Endothelial cell of hepatic sinusoid (primary cell): ENCODE results near the gene SIN3A.
"Not testable (repeated sequence)": the region's sequence is repeated elsewhere in the genome, so short reads cannot be mapped to it uniquely, and the experiment has no call there.

Experiments
- in situ Hi-C: cut with HindIII; loops from 2 replicates; pipeline ENCODE4 v1.10.0; 2017; ENCODE audit warnings: low sequenced_read_pairs

SIN3A gene

DNA sequence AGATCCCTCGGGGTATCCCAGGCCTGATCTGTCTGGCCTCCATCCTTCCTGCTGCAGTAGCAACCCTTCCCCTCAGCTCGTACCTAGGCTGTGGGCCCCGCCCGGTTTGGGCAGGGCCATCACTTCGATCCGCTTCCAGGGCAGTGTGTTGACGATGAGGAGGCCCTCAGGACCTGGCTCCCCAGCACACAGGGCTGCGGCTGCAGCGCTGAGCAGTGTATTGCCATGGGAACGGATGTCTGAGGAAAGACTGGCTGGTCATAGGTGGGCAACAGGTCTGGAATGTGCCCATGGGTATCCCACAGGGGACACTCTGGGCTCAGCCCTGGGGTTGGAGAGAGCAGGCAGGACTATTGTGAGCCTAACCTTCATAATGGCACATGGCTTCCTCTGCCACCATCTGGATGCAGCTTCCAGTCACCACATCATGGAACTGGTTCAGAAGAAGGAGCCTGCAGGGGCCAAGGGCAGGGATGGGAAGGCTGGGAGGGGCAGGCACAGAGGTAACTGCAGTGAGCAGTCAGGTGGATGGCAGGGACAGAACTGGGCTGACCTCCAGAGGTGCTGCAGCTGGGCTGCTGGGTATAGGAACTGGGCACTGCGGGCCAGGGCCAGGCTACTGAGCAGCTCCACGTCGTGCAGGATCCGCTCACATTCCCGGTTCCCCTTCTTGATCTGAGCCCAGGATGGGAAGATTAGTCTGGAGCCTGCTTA lies 91.8 kb downstream of the SIN3A start:
- in situ Hi-C loops, result no loop called here

DNA sequence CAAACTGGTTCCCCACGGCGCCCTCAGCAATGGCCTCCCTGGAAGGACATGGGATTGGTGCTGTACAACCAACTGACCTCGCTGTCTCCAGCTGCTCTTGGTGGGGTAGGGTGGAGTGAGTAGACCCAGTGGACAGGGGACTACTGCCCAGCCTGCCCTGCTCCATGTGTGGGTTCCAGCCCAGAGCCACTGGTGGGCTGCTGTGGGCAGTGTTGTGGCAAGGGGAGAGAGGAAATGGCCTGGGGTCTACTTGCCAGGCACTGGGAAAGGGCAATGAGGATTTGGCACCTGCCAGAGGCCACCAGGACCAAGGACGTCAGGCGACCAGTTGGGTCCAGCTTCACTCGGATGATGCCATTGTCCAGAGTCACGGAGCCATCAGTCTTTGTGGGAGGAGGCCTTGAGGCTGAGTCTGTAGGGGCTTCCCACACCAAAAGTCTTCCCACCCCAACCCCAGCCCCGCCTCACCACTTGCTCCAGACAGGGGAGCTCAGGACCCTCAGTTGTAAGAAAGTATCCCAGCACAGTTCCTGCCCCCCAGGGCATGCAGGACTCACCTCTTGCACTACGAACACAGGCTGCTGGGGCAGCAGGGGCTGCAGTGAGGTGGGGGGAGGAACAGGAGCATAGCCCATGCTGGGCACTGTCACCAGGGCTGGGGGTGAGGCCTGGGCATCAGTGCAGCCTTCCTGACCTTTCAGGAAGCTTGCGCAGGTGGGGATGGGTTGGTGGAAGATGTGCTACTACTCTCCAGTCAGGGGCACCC lies 92.5 kb downstream of the SIN3A start:
- in situ Hi-C loops, result no loop called here

DNA sequence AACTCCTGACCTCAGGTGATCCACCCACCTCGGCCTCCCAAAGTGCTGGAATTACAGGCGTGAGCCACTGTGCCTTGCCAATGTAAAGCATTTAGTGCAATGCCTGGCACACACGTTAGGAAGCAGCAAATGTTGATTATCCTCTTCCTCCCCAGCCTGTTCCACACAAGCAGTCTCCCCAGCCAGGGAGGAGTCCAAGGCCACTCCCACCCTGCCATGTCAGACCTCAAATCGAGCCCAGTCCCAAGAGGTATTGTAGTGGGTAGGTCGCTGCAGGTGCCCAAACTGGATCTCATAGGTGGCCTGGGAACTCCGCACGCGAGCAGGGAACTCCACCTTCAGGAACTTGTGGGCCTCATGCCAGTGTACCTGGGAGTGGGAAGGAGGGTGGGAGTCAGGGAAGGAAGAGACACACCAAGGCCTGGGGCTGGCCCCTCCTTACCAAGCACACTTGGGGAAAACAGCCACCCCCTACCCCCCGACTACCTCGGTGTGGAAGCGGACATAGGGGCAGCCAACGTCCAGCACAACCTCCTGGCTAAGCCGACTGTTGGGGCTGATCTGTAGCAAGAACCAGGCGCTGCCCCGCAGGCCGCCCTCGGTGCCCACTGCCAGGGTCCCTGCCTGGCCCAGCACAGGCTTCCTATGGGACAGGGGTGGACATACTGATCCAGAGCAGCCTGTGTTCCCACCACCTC lies 93.4 kb downstream of the SIN3A start:
- in situ Hi-C loops, result no loop called here

DNA sequence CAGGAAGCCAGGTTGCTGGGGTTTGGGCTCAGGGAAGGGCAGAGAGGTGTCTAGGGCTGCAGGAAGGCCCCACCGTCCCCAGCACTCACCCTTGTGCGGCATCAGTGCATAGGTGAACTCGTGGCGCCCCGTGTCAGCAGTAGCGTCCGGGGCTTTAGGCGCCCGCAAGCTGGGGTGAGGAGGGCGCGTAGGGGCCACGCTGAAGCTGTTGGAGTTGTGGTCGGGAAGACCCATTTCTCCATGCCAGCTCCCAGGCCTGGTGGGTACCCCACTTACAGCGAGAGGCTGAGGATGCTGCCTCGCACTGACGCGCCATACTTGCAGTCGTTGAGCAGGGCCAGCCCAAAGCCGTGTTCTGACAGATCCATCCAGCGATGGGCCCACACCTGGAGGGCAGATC lies 95.0 kb downstream of the SIN3A start:
- in situ Hi-C loops, result no loop called here

DNA sequence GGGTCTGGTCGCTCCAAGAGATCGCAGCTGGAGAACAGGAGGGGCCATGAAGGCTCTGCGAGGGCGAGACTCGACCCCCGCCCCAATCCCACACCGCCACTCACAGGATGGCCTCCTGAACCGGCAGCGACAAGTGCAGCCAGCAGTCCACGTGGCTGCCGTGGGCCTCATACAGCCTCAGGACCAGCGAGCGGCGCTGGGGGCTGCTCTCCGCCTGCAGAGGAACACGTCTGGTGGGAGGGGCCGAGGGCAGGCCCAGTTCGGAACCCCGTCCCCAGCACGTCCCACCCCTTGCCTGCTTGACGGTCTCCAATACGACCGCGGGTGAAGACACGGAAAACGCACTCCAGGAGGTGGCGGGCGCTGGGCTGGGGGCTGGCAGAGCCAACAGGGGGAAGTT lies 95.5 kb downstream of the SIN3A start:
- in situ Hi-C loops, result no loop called here

DNA sequence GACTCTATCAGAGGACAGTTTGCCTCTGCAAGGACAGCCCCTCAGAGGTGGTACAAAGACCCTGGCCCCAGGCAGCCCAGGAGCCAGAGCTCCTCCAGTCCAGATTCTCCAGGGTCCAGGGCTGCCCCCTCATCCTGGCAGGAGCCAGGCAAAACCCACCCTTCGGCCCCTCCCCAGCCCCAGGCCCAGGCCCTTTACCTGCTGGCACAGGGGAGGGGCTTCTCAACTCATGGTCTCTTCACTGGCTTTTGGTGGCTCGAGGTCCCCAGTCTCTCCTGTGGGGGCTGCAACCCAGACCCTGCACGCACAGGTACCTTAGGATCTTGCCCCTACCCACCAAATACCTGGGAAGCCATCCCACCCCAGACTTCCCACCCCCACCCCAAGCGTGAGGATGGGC lies 96.1 kb downstream of the SIN3A start:
- in situ Hi-C loops, result no loop called here

DNA sequence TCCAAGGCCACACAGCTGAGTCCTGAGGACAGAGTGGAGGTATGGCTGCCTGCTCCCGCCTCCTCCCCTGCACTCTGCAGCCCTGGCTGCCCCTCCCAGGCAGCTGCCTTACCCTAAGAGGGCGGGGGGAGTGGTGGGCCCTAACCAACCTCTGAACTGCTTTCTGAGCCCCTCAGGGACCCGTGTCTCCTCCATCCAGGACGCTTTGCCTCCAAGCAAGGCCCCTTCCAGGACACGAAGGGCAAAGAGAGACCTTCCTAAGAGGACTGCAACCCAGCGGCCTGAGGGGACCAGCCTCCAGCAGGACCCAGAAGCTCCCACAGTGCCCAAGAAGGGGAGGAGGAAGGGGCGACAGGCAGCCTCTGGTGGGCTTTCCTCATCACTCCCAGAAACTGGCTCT lies 97.0 kb downstream of the SIN3A start:
- in situ Hi-C loops, result no loop called here

DNA sequence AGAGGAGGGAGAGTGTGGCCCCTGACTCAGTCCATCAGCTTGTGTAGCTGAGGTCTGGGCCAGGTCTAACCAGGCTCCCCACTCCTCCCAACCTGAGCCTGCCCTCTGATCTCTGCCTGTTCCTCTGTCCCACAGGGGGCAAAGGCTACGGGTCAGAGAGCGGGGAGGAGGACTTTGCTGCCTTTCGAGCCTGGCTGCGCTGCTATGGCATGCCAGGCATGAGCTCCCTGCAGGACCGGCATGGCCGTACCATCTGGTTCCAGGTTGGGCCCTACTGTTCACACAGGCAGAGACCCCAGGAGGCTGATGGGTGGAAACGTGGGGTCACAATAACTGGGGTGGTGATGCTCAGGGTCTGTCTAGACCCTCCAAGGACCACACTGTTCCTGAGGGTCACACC lies 97.9 kb downstream of the SIN3A start:
- in situ Hi-C loops, result no loop called here

DNA sequence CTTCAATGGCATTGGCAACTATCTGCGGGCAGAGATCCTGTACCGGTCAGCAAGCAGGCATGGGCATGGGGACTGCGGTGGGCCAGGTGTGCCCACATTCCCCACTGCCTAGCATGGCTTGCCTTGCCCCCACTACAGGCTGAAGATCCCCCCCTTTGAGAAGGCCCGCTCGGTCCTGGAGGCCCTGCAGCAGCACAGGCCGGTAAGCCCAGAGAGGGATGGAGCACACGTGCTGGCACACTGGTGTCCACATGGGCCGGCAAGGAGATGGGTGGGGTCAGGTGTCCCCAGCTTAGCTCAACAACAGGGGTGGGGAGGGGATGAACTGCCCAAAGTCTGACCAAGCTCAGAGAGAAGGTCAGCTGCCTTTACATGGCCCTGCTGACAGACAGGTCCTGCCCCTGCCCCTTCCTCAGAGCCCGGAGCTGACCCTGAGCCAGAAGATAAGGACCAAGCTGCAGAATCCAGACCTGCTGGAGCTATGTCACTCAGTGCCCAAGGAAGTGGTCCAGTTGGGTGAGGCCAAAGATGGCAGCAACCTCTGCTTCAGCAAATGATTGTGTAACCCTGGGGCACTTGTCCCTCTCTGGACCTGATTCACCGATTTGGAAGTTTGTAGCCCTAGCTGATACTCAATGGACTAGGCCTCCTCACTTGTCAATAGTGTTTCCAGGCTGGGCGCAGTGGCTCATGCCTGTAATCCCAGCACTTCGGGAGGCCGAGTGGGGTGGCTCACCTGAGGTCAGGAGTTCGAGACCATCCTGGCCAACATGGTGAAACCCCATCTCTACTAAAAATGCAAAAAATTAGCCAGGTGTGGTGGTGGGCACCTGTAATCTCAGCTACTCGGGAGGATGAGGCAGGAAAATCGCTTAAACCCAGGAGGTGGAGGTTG lies 99.1 kb downstream of the SIN3A start:
- in situ Hi-C loops, result no loop called here

DNA sequence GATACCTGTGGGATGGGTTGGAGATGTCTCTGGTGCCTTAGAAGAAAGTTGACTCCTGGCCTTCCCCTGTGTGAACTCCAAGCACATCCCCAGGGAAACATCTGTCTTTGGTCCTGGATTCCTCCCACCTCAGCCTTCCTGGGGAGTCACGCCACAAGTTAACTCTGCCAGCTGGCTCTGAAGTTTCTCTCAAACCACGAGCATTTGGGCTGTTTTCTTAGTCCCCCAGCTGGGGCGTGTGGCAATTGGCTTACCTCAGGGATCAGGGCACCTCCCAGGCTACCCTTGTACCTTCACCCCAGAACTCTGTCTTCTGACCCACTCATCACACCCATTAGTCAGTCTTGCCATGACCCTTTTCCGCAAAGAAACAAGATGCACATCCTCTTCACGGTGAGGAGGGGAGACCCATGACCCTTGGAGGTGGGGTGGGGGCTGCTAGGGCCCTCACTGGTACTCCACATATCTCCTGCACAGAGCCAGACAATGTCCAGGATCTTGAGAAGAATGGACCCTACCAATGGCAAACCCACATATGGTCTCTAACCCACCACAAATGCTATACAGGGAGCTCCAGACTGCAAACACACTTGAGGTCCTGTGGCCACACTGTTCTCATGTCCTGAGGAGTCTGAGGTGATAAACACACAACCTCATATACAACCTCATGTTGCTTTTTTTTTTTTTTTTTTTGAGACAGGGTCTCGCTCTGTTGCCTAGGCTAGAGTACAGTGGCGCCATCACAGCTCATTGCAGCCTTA lies 100.7 kb downstream of the SIN3A start:
- in situ Hi-C loops, result no loop called here

DNA sequence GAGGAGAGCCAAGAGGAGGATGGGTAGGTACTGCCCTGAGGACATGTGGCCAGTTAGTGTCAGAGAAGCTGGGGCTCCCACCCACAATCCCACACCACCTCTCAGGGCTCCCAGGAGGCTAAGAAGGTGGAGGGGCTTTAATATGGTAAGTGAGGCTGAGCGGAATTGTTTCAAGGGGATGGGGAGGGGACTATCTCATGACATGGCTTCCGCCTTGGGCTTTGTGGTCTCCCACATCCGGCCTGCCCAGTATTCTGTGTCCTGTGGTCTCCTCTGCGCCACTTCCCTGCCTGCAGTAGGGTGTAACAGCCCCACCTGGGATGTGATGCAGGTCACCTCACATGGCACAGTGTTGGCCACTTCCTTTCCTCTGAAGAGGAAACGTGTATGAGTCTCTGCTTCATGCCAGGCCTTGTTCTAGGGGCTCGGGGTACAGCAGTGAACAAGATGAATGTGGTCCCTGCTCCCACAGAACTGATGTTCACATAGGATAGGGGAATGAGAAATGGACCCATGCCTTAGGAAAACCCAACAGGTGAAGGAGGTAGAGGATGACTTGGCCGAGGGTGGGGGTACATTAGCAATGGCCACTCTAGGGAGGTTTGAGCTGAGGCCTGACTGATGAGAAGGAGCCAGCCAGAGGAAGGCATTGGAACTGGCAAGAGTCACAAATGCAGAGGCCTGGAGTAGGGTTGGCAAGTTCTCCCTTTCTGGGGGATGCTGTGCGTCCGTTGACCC lies 101.5 kb downstream of the SIN3A start:
- in situ Hi-C loops, result no loop called here

DNA sequence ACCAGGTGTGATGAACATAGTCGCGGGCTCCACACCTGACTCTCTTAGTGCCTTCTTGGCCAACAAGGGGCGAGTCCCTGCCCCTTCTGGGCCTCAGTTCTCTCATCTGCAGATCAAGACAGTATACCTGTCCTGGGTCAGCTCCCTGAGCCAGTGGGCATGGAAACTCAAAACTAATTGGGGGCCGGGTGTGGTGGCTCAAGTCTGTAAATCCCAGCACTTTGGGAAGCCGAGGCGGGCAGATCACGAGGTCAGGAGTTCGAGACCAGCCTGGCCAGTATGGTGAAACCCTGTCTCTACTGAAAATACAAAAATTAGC lies 102.2 kb downstream of the SIN3A start:
- in situ Hi-C loops, result not testable (repeated sequence)

DNA sequence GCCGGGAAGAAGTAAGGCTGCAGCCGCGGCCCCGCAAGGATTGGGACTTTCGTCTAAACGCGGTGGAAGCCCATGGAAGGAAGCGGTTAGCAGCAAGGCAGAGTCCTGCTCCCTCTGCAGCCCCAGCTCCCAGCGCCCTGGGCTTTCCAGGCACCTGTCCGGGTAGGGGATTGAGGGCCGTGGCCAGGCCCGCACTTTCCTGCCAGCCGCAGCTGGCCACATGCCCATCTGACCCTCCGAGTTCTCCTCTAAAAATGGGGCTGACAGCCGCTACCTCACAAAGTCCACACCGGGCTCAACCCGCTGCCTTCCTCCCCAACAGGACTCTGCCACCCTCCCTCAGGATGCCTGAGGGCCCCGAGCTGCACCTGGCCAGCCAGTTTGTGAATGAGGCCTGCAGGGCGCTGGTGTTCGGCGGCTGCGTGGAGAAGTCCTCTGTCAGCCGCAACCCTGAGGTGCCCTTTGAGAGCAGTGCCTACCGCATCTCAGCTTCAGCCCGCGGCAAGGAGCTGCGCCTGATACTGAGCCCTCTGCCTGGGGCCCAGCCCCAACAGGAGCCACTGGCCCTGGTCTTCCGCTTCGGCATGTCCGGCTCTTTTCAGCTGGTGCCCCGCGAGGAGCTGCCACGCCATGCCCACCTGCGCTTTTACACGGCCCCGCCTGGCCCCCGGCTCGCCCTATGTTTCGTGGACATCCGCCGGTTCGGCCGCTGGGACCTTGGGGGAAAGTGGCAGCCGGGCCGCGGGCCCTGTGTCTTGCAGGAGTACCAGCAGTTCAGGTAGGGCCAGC lies 102.7 kb downstream of the SIN3A start:
- in situ Hi-C loops, result no loop called here

DNA sequence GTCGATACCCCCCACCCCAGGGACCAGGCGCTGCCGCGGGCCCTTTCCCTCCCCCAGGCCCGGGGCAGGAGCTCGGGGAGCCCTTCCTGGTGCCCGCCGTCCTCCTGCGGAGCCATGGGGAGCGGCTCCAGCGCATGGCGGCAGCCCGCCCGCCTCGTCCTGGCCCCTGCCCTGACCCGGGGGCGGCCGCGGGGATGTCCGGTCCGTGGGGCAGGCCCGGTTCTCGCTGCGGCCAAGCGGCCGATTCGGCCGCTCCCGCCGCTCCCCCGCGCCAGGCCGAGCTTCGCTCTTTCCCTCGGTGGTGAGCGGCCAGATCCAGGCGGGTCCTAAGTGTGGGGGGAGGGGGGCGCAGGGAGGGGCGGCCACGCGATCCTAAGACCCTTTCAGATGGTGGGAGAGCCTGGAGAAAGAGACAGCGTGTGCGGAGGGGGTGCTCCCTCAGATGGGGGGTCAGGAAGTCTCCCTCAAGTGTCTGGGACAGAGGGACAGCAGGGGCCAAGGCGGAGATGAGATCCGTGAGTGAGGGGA lies 103.4 kb downstream of the SIN3A start:
- in situ Hi-C loops, result no loop called here

DNA sequence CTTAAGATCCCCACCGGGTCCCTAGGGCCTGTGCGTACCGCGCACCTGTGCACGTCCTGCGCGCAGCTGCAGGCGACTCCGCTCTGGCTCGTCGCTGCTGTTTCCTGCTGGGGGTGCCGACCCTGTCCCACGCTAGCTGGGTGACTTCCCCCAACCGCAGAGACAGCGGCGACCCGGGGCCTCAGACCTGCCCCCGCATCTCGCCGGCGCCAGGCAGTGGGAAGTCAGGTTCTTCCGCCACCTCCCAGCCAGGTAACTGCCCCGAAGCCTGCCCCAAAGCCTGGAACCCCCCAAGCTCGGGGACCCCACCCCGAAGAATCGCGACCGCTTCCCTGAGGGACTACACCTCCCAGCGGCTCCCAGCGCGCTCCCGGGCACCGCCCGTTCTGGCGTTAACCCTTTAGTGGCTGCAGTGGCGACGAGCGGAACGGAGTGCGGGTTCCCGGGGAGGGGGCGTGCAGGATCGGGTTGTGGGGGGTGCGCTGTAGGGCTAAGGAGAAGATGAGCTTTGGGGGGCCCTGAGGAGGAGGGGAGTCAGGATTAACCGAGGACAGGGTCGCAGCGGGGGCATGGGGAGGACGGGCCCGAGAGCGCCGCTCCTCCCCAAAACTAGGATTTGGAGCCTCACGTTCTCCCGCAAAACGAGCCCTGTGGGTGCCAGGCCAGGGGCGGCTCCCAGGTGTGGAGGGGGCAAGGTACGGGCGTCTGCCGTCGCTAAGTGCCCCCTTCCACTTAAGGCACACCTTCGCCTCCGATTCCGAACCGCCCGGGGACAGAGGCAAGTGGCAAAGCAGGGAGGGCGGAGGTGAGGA lies 104.1 kb downstream of the SIN3A start:
- in situ Hi-C loops, result no loop called here

DNA sequence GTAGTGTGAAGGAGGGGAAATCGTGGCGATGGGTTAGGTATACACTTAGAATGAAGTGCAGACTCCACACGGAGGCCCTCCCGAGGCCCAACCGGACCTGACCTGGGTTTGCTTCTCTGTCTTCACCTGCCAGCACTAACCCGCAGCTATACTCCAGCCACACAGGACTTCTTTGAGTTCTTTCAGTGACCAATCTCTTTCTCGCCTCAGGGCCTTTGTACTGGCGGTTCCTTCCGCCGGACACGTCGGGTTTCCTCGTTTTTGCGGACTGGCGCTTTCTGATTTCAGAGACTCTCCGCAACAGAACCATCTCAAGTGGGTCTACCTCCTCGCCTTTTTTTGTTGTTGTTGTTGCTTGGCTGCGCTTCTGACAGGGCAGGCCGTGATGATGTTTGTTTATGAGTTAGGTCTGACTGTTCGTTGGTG lies 104.7 kb downstream of the SIN3A start, which contains the start of gene NEIL1:
Gene NEIL1, plus strand, starts transcription at position 244 of the 426 bp plus-strand sequence. CDS start 1,867 bp downstream, outside the sequence.
- in situ Hi-C loops, result no loop called here

DNA sequence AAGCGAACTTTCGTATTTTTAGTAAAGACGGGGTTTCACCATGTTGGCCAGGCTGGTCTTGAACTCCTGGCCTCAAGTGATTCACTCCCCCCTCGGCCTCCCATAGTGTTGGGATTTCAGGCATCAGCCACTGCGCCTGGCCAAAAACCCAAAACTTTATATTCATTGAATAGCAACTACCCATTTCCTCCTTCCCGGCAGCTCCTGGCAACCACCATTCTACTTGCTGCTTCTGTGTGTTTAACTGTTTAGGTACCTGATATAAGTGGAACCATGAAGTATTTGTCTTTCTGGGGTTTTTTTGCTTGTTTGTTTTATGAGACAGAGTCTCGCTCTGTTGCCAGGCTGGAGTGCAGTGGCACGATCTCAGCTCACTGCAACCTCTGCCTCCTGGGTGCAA lies 107.5 kb downstream of the SIN3A start:
- in situ Hi-C loops, result not testable (repeated sequence)

DNA sequence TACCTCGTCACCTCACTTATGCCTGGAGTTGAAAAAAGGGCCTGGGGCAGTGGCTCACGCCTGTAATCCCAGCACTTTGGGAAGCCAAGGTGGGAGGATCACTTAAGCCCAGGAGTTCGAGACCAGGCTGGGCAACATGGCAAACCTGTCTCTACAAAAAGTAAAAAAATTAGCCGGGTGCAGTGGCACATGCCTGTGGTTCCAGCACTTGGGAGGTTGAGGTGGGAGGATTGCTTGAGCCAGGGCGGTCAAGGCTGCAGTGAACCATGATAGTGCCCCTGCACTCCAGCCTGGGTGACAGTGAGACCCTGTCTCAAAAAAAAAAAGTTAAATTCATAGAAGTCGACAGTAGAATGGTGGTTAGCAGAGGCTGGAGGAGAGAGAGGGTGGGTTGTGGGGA lies 109.3 kb downstream of the SIN3A start:
- in situ Hi-C loops, result no loop called here
